Lung (tissue), 12 donors: ENCODE measurements around the gene ZNF132. TPM values are rescaled to one million over a fixed set of nuclear protein-coding genes. Genes with fewer than 3 reads are reported as not detected.

Experiments
- ATAC-seq: fragments of 200-7000 bp; cut with Tn5 transposase; one replicate; pipeline ENCODE4 v1.9.1; 2020; ENCODE audit warnings: moderate number of reproducible peaks; ENCODE audit not compliant: insufficient read depth, low FRiP score
- DNase-seq, 3 donors: peaks; one replicate each; pipeline ENCODE4 v3.0.0-alpha.2; 2013 to 2017
- H3K27ac ChIP-seq, 2 donors: one replicate each; pipeline ENCODE4 v1.5.1; 2013; ENCODE audit warnings: mild to moderate bottlenecking in 2 of 2, moderate library complexity in 2 of 2, control low read depth in 1 of 2, inconsistent platforms in 1 of 2, low read depth in 1 of 2, low read length in 1 of 2
- H3K27me3 ChIP-seq, 3 donors: one replicate each; pipeline ENCODE4 v1.5.1; 2013; ENCODE audit warnings: low read length in 2 of 3; ENCODE audit not compliant: control insufficient read depth in 3 of 3, insufficient read depth in 3 of 3
- H3K36me3 ChIP-seq, 4 donors: one replicate each; pipeline ENCODE4 v1.5.1; 2013; ENCODE audit warnings: low read length in 4 of 4, mild to moderate bottlenecking in 1 of 4, moderate library complexity in 1 of 4; ENCODE audit not compliant: control insufficient read depth in 4 of 4, insufficient read depth in 4 of 4
- H3K4me1 ChIP-seq, 5 donors: one replicate each; pipeline ENCODE4 v1.5.1; 2013; ENCODE audit warnings: low read length in 5 of 5, mild to moderate bottlenecking in 2 of 5, moderate library complexity in 1 of 5; ENCODE audit not compliant: control insufficient read depth in 5 of 5, insufficient read depth in 5 of 5
- H3K4me3 ChIP-seq: one replicate; pipeline ENCODE4 v1.5.1; 2013; ENCODE audit warnings: mild to moderate bottlenecking, control low read depth, moderate library complexity
- H3K9ac ChIP-seq, 2 donors: one replicate each; pipeline ENCODE4 v1.5.1; 2013; ENCODE audit warnings: low read length in 2 of 2, control low read depth in 1 of 2; ENCODE audit not compliant: insufficient read depth in 1 of 2
- H3K9me3 ChIP-seq, 4 donors: one replicate each; pipeline ENCODE4 v1.5.1; 2013; ENCODE audit warnings: low read length in 3 of 4, mild to moderate bottlenecking in 1 of 4, moderate library complexity in 1 of 4; ENCODE audit not compliant: control insufficient read depth in 4 of 4, insufficient read depth in 3 of 4
- WGBS, 2 donors: extraction: QIAGEN DNeasy Blood & Tissue Kit; methylation state at CpG; one replicate each; pipeline ENCODE4 v1.1.7; 2013; 5-methylcytosine and 5-hydroxymethylcytosine counted together
- polyA plus RNA-seq, 2 donors: library from polyadenylated mRNA; stranded (reverse); fragments of 200-250 nt; gene quantifications; one replicate each; pipeline ENCODE4 v1.2.1, GENCODE V29; 2013
- total RNA-seq, 2 donors: library from RNA; depleted of rRNA in 1 of 2; stranded (reverse); fragments of >200 nt in 1 of 2; gene quantifications; one replicate each; pipeline ENCODE4 v1.2.1, GENCODE V29; 2014 to 2021
- TF ChIP-seq, protein P1 (sequence below): IDR thresholded peaks from 2 replicates; pipeline ENCODE4 v1.5.1; 2012; ENCODE audit warnings: mild to moderate bottlenecking; ENCODE audit errors: control extremely low read depth, extremely low read depth
- donor health status: control.
- donor health status: control.
- donor health status: Bipolar disorder and iron deficiency.
- donor health status: healthy.
- donor health status: DM: yes; HTN: yes; CAD: no.

Gene ZNF132
- total and polyA plus RNA-seq, 4 donors, result 1.0 to 7.4 (median 2.9) TPM

DNA sequence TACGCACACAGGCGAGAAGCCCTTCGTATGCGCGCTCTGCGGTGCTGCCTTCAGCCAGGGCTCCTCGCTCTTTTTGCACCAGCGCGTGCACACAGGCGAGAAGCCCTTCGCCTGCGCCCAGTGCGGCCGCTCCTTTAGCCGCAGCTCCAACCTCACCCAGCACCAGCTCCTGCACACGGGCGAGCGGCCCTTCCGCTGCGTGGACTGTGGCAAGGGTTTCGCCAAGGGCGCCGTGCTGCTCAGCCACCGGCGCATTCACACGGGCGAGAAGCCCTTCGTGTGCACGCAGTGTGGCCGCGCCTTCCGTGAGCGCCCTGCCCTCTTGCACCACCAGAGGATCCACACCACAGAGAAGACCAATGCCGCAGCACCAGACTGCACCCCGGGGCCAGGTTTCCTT, 16.2 kb upstream of the ZNF132 start:
- DNase-seq, result no peak
- WGBS, 2 donors, result 97% methylated on average over 35 of the region's 35 CpGs
- TF ChIP-seq, protein P1, sequence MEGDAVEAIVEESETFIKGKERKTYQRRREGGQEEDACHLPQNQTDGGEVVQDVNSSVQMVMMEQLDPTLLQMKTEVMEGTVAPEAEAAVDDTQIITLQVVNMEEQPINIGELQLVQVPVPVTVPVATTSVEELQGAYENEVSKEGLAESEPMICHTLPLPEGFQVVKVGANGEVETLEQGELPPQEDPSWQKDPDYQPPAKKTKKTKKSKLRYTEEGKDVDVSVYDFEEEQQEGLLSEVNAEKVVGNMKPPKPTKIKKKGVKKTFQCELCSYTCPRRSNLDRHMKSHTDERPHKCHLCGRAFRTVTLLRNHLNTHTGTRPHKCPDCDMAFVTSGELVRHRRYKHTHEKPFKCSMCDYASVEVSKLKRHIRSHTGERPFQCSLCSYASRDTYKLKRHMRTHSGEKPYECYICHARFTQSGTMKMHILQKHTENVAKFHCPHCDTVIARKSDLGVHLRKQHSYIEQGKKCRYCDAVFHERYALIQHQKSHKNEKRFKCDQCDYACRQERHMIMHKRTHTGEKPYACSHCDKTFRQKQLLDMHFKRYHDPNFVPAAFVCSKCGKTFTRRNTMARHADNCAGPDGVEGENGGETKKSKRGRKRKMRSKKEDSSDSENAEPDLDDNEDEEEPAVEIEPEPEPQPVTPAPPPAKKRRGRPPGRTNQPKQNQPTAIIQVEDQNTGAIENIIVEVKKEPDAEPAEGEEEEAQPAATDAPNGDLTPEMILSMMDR, result no peak

DNA sequence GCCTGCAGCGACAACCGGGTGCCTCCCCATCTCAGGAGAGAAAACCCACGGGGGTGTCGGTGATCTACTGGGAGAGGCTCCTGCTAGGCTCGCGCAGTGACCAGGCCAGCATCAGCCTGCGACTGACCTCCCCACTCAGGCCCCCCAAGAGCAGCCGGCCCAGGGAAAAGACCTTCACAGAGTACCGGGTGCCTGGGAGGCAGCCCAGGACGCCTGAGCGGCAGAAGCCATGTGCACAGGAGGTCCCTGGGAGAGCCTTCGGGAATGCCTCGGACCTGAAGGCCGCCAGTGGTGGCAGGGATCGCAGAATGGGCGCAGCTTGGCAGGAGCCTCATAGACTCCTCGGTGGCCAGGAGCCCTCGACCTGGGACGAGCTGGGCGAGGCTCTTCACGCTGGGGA, 15.4 kb upstream of the ZNF132 start:
- ATAC-seq, result no peak
- WGBS, 2 donors, result 96% methylated on average over 20 to 21 of the region's 21 CpGs

More for the DNA sequence above, 16.2 kb upstream of the ZNF132 start:
- no peak for ATAC-seq
- H3K27ac ChIP-seq, result no peak overlapping the region
- peaks cover 3 to 16% (median 10%) of the 10 kb centered on the region in 4 donors for H3K36me3 ChIP-seq
- H3K4me3 ChIP-seq, result no peak overlapping the region
- peaks cover 0 to under 1% (median 0%) of the 10 kb centered on the region in 5 donors for H3K4me1 ChIP-seq
- no peaks in the 10 kb centered on the region for H3K27me3 ChIP-seq
- no peaks in the 10 kb centered on the region for H3K9me3 ChIP-seq
- H3K9ac ChIP-seq, result no peak overlapping the region

DNA sequence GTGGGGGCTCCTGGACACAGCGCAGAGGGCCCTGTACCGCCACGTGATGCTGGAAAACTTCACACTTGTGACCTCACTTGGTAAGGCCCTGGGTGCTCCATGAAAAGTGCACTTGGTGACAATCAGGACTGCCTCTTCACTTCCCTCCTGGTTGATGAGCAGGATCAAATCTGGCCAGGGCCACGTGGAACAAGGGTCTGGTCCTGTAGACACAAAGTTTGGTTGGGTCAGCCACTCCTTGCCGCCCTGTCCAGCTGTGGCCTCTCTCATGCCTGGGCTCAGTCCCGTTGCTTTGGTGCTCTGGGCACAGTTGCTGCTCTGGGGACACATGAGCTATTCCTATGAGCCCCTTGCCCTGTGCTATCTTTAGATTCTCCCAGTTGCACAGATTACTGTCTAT, 13.8 kb upstream of the ZNF132 start:
- TF ChIP-seq, protein P1, result no peak
- peaks cover 0 to 4% (median 0%) of the 10 kb centered on the region in 5 donors for H3K4me1 ChIP-seq
- no peak for DNase-seq
- no peak overlapping the region for H3K4me3 ChIP-seq
- no peak for ATAC-seq
- no peak overlapping the region for H3K9ac ChIP-seq
- H3K36me3 ChIP-seq, result peaks cover 3 to 16% (median 9%) of the 10 kb centered on the region in 4 donors
- 97% methylated on average over 6 of the region's 6 CpGs for WGBS, 2 donors
- no peak overlapping the region for H3K27ac ChIP-seq
- no peaks in the 10 kb centered on the region for H3K27me3 ChIP-seq
- peaks cover 0 to 2% (median 0%) of the 10 kb centered on the region in 4 donors for H3K9me3 ChIP-seq

More for the DNA sequence above, 15.4 kb upstream of the ZNF132 start:
- Histone ChIP-seq H3K36me3 (peaks cover 3 to 16% (median 10%) of the 10 kb centered on the region in 4 donors), H3K9ac (no peak overlapping the region), H3K4me1 (peaks cover 0 to 4% (median 0%) of the 10 kb centered on the region in 5 donors), H3K4me3 (no peak overlapping the region), H3K9me3 (no peaks in the 10 kb centered on the region), H3K27ac (no peak overlapping the region), H3K27me3 (no peaks in the 10 kb centered on the region)
- TF ChIP-seq, protein P1, result no peak
- DNase-seq, result no peak
